AG09319 (cell line): ENCODE results near the gene WIPI1.
A peak's percentile ranks its signal among the peaks of the same experiment; 100 is the strongest.

ENCODE experiments used
- DNase-seq: peaks from one replicate; pipeline ENCODE4 v3.0.0-alpha.2; 2010; ENCODE audit warnings: low read depth; ENCODE audit errors: extremely low read depth
- CTCF ChIP-seq: IDR thresholded peaks from 2 replicates; pipeline ENCODE4 v1.5.1; 2011; ENCODE audit warnings: low read depth, mild to moderate bottlenecking, inconsistent platforms, low read length, moderate library complexity

The WIPI1 gene

GRCh38 chr17:68401288-68401687, 56.0 kb downstream of the WIPI1 start:
- no peak for TF ChIP-seq CTCF

DNA sequence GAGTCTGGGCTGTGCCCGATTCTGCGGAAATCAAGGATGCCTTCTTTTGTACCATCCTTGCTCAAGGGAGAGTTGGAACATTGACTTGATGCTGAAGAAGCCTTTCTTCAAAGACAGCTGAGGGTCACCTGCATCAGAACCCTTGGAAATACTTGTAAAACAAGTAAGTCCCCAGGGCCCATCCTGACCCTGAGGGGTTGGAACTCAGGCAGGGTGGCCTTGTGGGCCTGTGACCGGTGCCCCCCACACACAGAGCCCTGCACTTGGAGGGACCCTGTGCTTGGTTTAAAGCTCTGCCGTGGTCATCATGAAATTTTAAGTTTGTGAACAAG, 56.9 kb downstream of the WIPI1 start:
- DNase-seq: no peak

More at GRCh38 chr17:68401288-68401687, 56.0 kb downstream of the WIPI1 start:
- no peak for DNase-seq

DNA sequence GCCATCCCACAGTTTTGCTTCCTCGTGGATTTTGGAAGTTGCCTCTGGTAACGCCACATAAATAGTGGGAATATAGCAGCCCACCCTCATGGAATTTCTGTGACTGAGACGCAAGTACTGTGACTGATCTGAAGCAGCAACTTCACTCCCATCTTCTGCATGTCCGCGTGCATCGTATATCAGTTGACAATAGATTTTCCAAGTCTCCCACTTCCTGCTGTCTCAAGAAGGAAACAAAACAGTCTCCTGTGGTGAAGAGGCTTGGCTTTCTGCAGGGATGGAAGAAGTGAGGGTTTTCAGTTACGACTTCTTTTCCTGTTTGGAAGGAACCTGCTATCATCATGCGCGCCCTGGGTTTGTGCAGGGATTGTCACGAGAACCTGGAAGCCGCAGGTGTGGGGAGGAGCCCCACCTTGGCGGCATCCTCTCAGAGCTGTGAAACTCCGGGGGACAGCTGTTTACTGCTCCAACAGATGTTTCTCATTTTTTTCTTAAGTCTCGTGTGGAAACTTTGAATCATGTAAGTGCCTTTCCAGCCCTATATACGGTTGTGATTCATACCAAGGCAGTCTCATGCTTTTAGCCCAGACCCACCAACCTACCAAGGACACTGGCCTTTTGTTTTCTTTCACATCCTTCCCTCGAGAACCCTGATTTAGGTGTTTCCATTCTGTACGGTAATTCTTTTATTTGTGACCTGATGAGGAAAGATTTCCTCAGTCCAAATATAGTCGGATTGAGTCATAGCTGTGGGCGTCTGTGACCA, 57.5 kb downstream of the WIPI1 start:
- TF ChIP-seq CTCF: no peak
- peak; percentile 65 for DNase-seq

More for the DNA sequence above, 56.9 kb downstream of the WIPI1 start:
- no peak for TF ChIP-seq CTCF

- peak; percentile 86 for TF ChIP-seq CTCF
- DNase-seq: no peak
Measured at GRCh38 chr17:68398691-68399637, 58.3 kb downstream of the WIPI1 start.

GRCh38 chr17:68397108-68397536, 60.2 kb downstream of the WIPI1 start:
- TF ChIP-seq CTCF: no peak
- no peak for DNase-seq

- DNase-seq: no peak
- no peak for TF ChIP-seq CTCF
Measured at GRCh38 chr17:68396226-68397107, 60.8 kb downstream of the WIPI1 start.
